ENCODE data around the gene THPO.

Gene THPO

GRCh38 chr3:184325269-184325668, 52.7 kb downstream of the THPO start:
- Histone ChIP-seq H3K9ac (no peak overlapping the region), H3K4me2 (no peak overlapping the region), H3K4me1 (no peaks in the 10 kb centered on the region), H3K27me3 (no peaks in the 10 kb centered on the region), H3K9me3 (no peaks in the 10 kb centered on the region), H3K36me3 (peaks cover 100% of the 10 kb centered on the region), H3K27ac (no peak overlapping the region), H3K4me3 (no peak overlapping the region), H4K20me1 (peaks cover 100% of the 10 kb centered on the region)
- TF ChIP-seq Cebpa-rat (IDR thresholded peaks at IDR 0.05): no peak

- Histone ChIP-seq H3K36me3 (peaks cover 99% of the 10 kb centered on the region), H3K9me3 (no peaks in the 10 kb centered on the region), H3K27me3 (no peaks in the 10 kb centered on the region), H3K4me1 (peaks cover 11% of the 10 kb centered on the region), H3K27ac (no peak overlapping the region), H4K20me1 (peaks cover 100% of the 10 kb centered on the region), H3K9ac (no peak overlapping the region), H3K4me3 (no peak overlapping the region), H3K4me2 (no peak overlapping the region)
- TF ChIP-seq Cebpa-rat (IDR thresholded peaks at IDR 0.05): no peak
Measured at GRCh38 chr3:184323696-184324095, 54.3 kb downstream of the THPO start.

GRCh38 chr3:184322731-184323487, 55.1 kb downstream of the THPO start:
- Histone ChIP-seq H3K9ac (no peak overlapping the region), H4K20me1 (peaks cover 100% of the 10 kb centered on the region), H3K4me2 (no peak overlapping the region), H3K4me1 (peaks cover 19% of the 10 kb centered on the region), H3K36me3 (peaks cover 99% of the 10 kb centered on the region), H3K27ac (no peak overlapping the region), H3K4me3 (no peak overlapping the region), H3K27me3 (no peaks in the 10 kb centered on the region), H3K9me3 (no peaks in the 10 kb centered on the region)
- no peak for TF ChIP-seq Cebpa-rat (IDR thresholded peaks at IDR 0.05)

Measured in BLaER1 (cell line).